Lower leg skin (tissue), 4 donors: ENCODE results near the gene CAMK2D. TPM values are rescaled to one million over a fixed set of nuclear protein-coding genes. Genes with fewer than 3 reads are reported as not detected.

ENCODE experiments used
- DNase-seq, 2 donors: peaks; one replicate each; pipeline ENCODE4 v3.0.0-alpha.2; 2019; ENCODE audit warnings: low spot score in 2 of 2
- H3K4me3 ChIP-seq: fragments of 200-600 bp; sonication (generic); 2 replicates; pipeline ENCODE4 v1.5.1; 2017; ENCODE audit warnings: mild to moderate bottlenecking, low read depth; ENCODE audit not compliant: poor library complexity, severe bottlenecking
- POLR2A ChIP-seq, 2 donors: fragments of 450-650 bp; IDR thresholded peaks; one replicate each; pipeline ENCODE4 v1.6.1; 2016 to 2017; ENCODE audit warnings: antibody characterized with exemption in 2 of 2, mild to moderate bottlenecking in 1 of 2, moderate library complexity in 1 of 2
- WGBS, 2 donors: methylation state at CpG; one replicate each; pipeline ENCODE4 v1.1.5; 2018; 5-methylcytosine and 5-hydroxymethylcytosine counted together
- intact Hi-C: fragments of 100-400 bp; cut with DNase I; formaldehyde crosslinking; loops from one replicate; pipeline ENCODE4 v1.15.0; 2023; ENCODE audit warnings: low total_unique reads
- total RNA-seq, 4 donors: library from RNA; depleted of rRNA; stranded (reverse); fragments of >200 nt; gene quantifications; one replicate each; pipeline ENCODE4 v1.1.0, GENCODE V29; 2016
- TF ChIP-seq, protein P1 (sequence below), 3 donors: fragments of 450-650 bp; IDR thresholded peaks; one replicate each; pipeline ENCODE4 v1.5.1; 2016; ENCODE audit warnings: antibody characterized with exemption in 3 of 3, mild to moderate bottlenecking in 3 of 3, moderate library complexity in 2 of 3

CAMK2D gene
- total RNA-seq, 4 donors from 2014 or later: 25.2 to 40.7 (median 32.7) TPM

DNA sequence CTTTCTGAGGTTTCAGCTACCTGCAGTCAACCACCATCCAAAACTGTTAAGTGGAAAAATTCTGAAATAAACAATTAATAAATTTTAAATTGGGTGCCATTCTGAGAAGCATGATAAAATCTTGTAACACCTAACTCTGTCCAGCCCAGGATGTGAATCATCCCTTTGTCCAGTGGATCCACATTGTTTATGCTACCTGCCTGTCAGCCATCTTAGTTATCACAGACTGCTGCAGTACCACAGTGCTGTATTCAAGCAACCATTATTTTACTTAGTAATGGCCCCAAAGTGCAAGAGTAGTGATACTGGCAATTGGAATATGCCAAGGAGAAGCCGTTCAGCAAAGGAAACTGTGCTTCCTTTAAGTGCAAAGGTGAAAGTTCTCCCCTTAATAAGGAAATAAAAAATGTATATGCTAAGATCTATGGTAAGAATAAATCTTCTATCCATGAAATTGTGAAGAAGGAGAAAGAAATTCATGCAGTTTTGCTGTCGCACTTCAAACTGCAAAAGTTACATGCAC is 20.6 kb downstream of the CAMK2D start:
- WGBS, 2 donors: 92 to 94% methylated on average over 2 of the region's 2 CpGs
- intact Hi-C loops: no loop called here
- no peak for TF ChIP-seq POLR2A (IDR thresholded peaks at IDR 0.05)
- TF ChIP-seq, protein P1, sequence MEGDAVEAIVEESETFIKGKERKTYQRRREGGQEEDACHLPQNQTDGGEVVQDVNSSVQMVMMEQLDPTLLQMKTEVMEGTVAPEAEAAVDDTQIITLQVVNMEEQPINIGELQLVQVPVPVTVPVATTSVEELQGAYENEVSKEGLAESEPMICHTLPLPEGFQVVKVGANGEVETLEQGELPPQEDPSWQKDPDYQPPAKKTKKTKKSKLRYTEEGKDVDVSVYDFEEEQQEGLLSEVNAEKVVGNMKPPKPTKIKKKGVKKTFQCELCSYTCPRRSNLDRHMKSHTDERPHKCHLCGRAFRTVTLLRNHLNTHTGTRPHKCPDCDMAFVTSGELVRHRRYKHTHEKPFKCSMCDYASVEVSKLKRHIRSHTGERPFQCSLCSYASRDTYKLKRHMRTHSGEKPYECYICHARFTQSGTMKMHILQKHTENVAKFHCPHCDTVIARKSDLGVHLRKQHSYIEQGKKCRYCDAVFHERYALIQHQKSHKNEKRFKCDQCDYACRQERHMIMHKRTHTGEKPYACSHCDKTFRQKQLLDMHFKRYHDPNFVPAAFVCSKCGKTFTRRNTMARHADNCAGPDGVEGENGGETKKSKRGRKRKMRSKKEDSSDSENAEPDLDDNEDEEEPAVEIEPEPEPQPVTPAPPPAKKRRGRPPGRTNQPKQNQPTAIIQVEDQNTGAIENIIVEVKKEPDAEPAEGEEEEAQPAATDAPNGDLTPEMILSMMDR (IDR thresholded peaks at IDR 0.05): no peak
- H3K4me3 ChIP-seq: no peak overlapping the region
- no peak for DNase-seq

DNA sequence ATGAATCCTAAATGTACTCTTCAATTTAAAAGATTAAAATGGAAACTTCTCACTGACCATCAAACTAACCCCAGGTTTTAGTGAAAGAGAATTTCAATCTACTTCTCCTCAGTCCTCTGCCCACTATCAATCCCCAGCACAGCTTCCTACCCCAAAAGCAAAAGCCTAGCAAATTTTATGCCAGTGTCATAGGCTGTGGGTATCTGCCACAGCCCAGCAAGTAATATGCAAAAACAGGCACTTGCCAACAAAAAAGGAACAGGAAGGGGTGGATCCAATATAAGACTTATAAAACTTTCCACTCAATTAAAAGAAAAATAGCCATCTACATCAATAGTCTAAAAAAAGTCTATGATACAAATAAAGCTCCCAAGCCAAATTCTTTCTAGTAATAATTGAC is 22.3 kb downstream of the CAMK2D start:
- intact Hi-C loops: no loop called here
- no peak overlapping the region for H3K4me3 ChIP-seq
- TF ChIP-seq, protein P1 (IDR thresholded peaks at IDR 0.05): no peak
- no peak for TF ChIP-seq POLR2A (IDR thresholded peaks at IDR 0.05)
- no peak for DNase-seq

DNA sequence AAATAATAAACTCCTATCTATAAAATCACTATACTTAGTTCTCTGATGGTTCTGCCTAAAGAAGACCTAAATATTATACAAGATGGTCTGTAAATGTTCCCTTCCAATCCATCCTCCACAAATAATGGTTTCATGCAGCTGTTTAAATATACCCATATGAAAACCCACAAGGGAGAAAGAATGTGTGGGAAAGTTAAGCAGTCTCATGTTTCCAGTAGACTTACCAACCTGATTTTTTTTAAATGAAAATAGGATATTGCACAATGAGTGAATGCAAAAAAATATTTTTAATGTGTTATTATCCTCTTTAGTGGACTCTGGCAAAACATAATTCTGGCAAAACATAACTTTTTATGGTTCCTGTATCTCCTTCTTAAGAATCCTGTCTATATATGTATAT is 23.3 kb downstream of the CAMK2D start:
- H3K4me3 ChIP-seq: no peak overlapping the region
- TF ChIP-seq, protein P1 (IDR thresholded peaks at IDR 0.05): no peak
- no peak for TF ChIP-seq POLR2A (IDR thresholded peaks at IDR 0.05)
- intact Hi-C loops: no loop called here
- DNase-seq: no peak

DNA sequence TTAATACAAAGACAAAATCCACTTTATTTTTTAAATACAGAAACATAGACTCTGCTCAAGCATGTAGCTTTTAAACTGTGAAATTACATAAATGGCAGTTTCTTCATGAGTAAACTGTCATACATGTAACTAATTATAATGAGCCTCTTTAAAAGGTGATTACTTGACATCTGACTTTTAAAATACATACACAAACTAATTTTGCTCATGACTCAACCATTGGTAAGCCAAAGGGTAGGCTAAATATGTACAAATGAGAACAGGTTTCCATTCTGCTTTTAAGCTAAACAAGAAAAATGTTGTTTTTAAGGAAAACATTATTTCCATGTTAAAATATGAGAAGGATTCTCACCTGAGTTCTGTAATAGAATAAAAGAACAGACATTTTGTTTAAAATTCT is 27.9 kb downstream of the CAMK2D start:
- no peak for DNase-seq
- intact Hi-C loops: no loop called here
- H3K4me3 ChIP-seq: no peak overlapping the region
- no peak for TF ChIP-seq POLR2A (IDR thresholded peaks at IDR 0.05)
- TF ChIP-seq, protein P1 (IDR thresholded peaks at IDR 0.05): no peak

- no peak overlapping the region for H3K4me3 ChIP-seq
- TF ChIP-seq POLR2A (IDR thresholded peaks at IDR 0.05): no peak
- TF ChIP-seq, protein P1 (IDR thresholded peaks at IDR 0.05): no peak
- intact Hi-C loops: no loop called here
- WGBS, 2 donors: 60 to 71% methylated on average over 1 of the region's 1 CpG
- no peak for DNase-seq
Observed at GRCh38 chr4:113732967-113733527, 28.5 kb downstream of the CAMK2D start.
